ENCODE data around the gene SMTN. TPM values are rescaled to one million over a fixed set of nuclear protein-coding genes. Genes with fewer than 3 reads are reported as not detected.

The SMTN gene
- total and polyA plus RNA-seq, 10 of the 15 experiments (the other 5 are each of a cell fraction or from before 2014, with no cell fraction given): 0.92 to 21.9 (median 4.8) TPM

GRCh38 chr22:31148488-31148887 lies 67.4 kb downstream of the SMTN start:
- H2AFZ ChIP-seq (ENCODE audit: control insufficient read depth, low read depth, low read length): no peak overlapping the region

More at GRCh38 chr22:31148488-31148887, 67.4 kb downstream of the SMTN start:
- no peak for DNase-seq (ENCODE audit: low read depth, low spot score)
- BruUV-seq (replicated peaks): no TSS peak
- no peaks in the 10 kb centered on the region for H3K36me3 ChIP-seq (ENCODE audit: control insufficient read depth in 2 of 2, insufficient read depth in 2 of 2, low read length in 1 of 2)
- CTCF ChIA-PET: interaction anchor here (0.6 to 1.4 kb wide), 6 partner anchors 10 to 385 kb away, joined by 3 to 4 read pairs (median 4); no protein-coding TSS in a partner anchor
- H4K20me1 ChIP-seq (ENCODE audit: control insufficient read depth, insufficient read depth): no peaks in the 10 kb centered on the region
- no peak overlapping the region for H3K27ac ChIP-seq (ENCODE audit: control insufficient read depth, insufficient read depth)
- no peak for FAIRE-seq
- SMC1A ChIA-PET (ENCODE audit: uncharacterized antibody, unreplicated experiment): no interaction called here
- no peak overlapping the region for H3K9ac ChIP-seq (ENCODE audit: control insufficient read depth, insufficient read depth, low read length)
- H3K9me3 ChIP-seq (replicated peaks; ENCODE audit: control insufficient read depth, insufficient read depth, low read length): no peaks in the 10 kb centered on the region
- H3K4me2 ChIP-seq (ENCODE audit: control insufficient read depth, insufficient read depth): no peak overlapping the region
- 73% methylated on average over 1 of the region's 1 CpG for WGBS (ENCODE audit: insufficient coverage, insufficient replicate concordance, low lambda C conversion rate, missing lambda C conversion rate)
- ATAC-seq: no peak
- RAD21 ChIA-PET (ENCODE audit: unreplicated experiment): interaction anchor here (1.6 kb wide), 1 partner anchor 10 kb away, joined by 4 read pairs; no protein-coding TSS in a partner anchor
- no peaks in the 10 kb centered on the region for H3K27me3 ChIP-seq (replicated peaks in 1 of 2; ENCODE audit: control insufficient read depth in 2 of 2, insufficient read depth in 2 of 2, low read length in 1 of 2)
- H3K4me1 ChIP-seq (ENCODE audit: control insufficient read depth, insufficient read depth, low read length): no peaks in the 10 kb centered on the region
- no peak overlapping the region for H3K4me3 ChIP-seq
- TF ChIP-seq TCF7 (IDR thresholded peaks at IDR 0.05; ENCODE audit: borderline replicate concordance) (no peak), NFIC (IDR thresholded peaks at IDR 0.05; ENCODE audit: low read depth, low read length) (no peak), CBX5 (IDR thresholded peaks at IDR 0.05; ENCODE audit: low read depth) (no peak), RELB (IDR thresholded peaks at IDR 0.05; ENCODE audit: low read depth) (no peak)
- in situ Hi-C loops (cut with MboI) (no loop called here), intact Hi-C loops (cut with micrococcal nuclease; ENCODE audit: unreplicated experiment) (no loop called here)
- no peaks in the 10 kb centered on the region for H3K79me2 ChIP-seq (ENCODE audit: control insufficient read depth, insufficient read depth, low read length)
- POLR2A ChIA-PET: no interaction called here
